Breast epithelium (tissue), 4 donors: Measurements from ENCODE around the gene EPHB2. TPM values are rescaled to one million over a fixed set of nuclear protein-coding genes. Genes with fewer than 3 reads are reported as not detected.

Source experiments
- DNase-seq, 2 donors: peaks; one replicate each; pipeline ENCODE4 v3.0.0-alpha.2; 2019; ENCODE audit warnings: low spot score in 2 of 2
- H3K27ac ChIP-seq, 2 donors: fragments of 200-600 bp; sonication (generic) in 1 of 2; one replicate each; pipeline ENCODE4 v1.5.1; 2016 to 2019; ENCODE audit warnings: mild to moderate bottlenecking in 1 of 2
- H3K27me3 ChIP-seq, 2 donors: fragments of 200-600 bp; sonication (generic) in 1 of 2; one replicate each; pipeline versions ENCODE4 v1.5.1 to v1.6.0; 2017 to 2019; ENCODE audit warnings: control low read depth in 1 of 2, mild to moderate bottlenecking in 1 of 2
- H3K36me3 ChIP-seq: fragments of 200-600 bp; one replicate; pipeline ENCODE4 v1.5.1; 2019
- H3K4me1 ChIP-seq, 2 donors: fragments of 200-600 bp; sonication (generic); one replicate each; pipeline ENCODE4 v1.5.1; 2016 to 2019; ENCODE audit warnings: control low read depth in 1 of 2
- H3K4me3 ChIP-seq, 3 donors: fragments of 200-600 bp; sonication (generic); 1 replicate in 2 of 3; 2 replicates in 1 of 3; pipeline ENCODE4 v1.5.1; 2016 to 2019; ENCODE audit warnings: mild to moderate bottlenecking in 3 of 3, moderate library complexity in 2 of 3
- H3K9me3 ChIP-seq, 2 donors: fragments of 200-600 bp; sonication (generic) in 1 of 2; one replicate each; pipeline ENCODE4 v1.5.1; 2016 to 2019; ENCODE audit warnings: control low read depth in 1 of 2
- CTCF ChIP-seq, 3 donors: fragments of 450-650 bp; IDR thresholded peaks; one replicate each; pipeline ENCODE4 v1.5.1; 2016 to 2017; ENCODE audit warnings: antibody characterized with exemption in 3 of 3, mild to moderate bottlenecking in 3 of 3, moderate library complexity in 3 of 3
- POLR2A ChIP-seq: fragments of 450-650 bp; IDR thresholded peaks from one replicate; pipeline ENCODE4 v1.6.1; 2016; ENCODE audit warnings: antibody characterized with exemption, mild to moderate bottlenecking, moderate library complexity
- POLR2AphosphoS5 ChIP-seq, 3 donors: sonication (generic); formaldehyde crosslinking; IDR thresholded peaks; one replicate each; pipeline ENCODE4 v1.6.1; 2017; ENCODE audit warnings: antibody characterized with exemption in 3 of 3
- intact Hi-C: fragments of 100-400 bp; cut with DNase I; formaldehyde crosslinking; loops from one replicate; pipeline ENCODE4 v1.15.1; 2023; ENCODE audit warnings: low total_unique reads
- total RNA-seq, 3 donors: library from RNA; depleted of rRNA; stranded (reverse); fragments of >200 nt; gene quantifications; one replicate each; pipeline ENCODE4 v1.1.0, GENCODE V29; 2016

EPHB2 gene
- total RNA-seq, 3 donors from 2014 or later, result 1.3 to 4.6 (median 1.5) TPM

DNA sequence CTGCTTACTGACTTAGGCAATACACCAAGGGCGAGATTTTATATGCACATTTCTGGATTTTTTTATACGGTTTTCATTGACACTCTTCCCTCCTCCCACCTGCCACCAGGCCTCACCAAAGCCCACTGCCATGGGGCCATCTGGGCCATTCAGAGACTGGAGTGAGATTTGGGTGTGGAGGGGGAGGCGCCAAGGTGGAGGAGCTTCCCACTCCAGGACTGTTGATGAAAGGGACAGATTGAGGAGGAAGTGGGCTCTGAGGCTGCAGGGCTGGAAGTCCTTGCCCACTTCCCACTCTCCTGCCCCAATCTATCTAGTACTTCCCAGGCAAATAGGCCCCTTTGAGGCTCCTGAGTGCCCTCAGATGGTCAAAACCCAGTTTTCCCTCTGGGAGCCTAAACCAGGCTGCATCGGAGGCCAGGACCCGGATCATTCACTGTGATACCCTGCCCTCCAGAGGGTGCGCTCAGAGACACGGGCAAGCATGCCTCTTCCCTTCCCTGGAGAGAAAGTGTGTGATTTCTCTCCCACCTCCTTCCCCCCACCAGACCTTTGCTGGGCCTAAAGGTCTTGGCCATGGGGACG is 204.1 kb downstream of the EPHB2 start:
- no peak for DNase-seq
- no peak overlapping the region for H3K27ac ChIP-seq
- H3K4me1 ChIP-seq, result no peaks in the 10 kb centered on the region
- H3K9me3 ChIP-seq, result no peaks in the 10 kb centered on the region
- H3K27me3 ChIP-seq, result no peaks in the 10 kb centered on the region
- no peak for TF ChIP-seq POLR2A
- TF ChIP-seq POLR2AphosphoS5 (IDR thresholded peaks at IDR 0.05), result no peak
- no peak for TF ChIP-seq CTCF (IDR thresholded peaks at IDR 0.05)
- H3K4me3 ChIP-seq, result no peak overlapping the region
- no peaks in the 10 kb centered on the region for H3K36me3 ChIP-seq
- intact Hi-C loops, result no loop called here

GRCh38 chr1:22915231-22915630 is 204.6 kb downstream of the EPHB2 start:
- TF ChIP-seq POLR2A (no peak), POLR2AphosphoS5 (IDR thresholded peaks at IDR 0.05) (no peak), CTCF (IDR thresholded peaks at IDR 0.05) (no peak)
- Histone ChIP-seq H3K4me3 (no peak overlapping the region), H3K36me3 (no peaks in the 10 kb centered on the region), H3K27ac (no peak overlapping the region), H3K27me3 (no peaks in the 10 kb centered on the region), H3K4me1 (no peaks in the 10 kb centered on the region), H3K9me3 (no peaks in the 10 kb centered on the region)
- intact Hi-C loops, result no loop called here
- DNase-seq, result no peak

DNA sequence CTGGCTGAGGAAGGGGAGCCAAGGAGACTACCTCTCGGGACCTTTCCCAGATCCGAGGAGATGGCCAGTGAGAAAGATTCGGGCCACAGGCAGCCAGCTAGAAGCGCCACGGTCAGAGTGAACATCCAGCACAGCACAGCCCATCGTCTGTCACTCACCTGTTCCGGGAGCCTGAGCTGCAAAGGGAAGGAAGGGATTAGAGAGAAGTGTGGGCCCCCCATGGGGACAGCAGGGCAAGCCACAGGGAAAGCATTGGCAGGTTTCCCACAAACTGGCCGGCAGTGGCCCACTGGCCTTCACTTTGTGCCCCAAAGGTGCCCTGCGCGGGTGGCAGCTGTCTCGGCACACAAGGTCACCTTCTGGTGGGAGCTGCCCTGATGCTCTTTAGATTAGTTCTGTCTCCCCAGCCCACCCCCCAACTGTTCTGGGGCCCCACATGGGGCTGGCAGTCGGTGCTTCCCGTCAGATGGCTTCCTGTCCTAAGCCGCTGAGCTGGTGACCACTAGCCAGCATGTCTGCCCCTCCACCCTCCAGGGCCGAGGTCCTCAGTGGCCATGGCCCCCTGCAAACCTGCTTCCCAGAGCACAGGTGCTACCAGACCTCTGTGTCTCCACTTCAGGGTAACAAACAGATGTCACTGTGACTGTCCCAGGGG is 205.3 kb downstream of the EPHB2 start:
- H3K27me3 ChIP-seq, result no peaks in the 10 kb centered on the region
- H3K27ac ChIP-seq, result no peak overlapping the region
- no peaks in the 10 kb centered on the region for H3K9me3 ChIP-seq
- TF ChIP-seq CTCF (IDR thresholded peaks at IDR 0.05), result no peak
- TF ChIP-seq POLR2A, result no peak
- TF ChIP-seq POLR2AphosphoS5 (IDR thresholded peaks at IDR 0.05), result no peak
- no peak overlapping the region for H3K4me3 ChIP-seq
- intact Hi-C loops, result no loop called here
- H3K36me3 ChIP-seq, result no peaks in the 10 kb centered on the region
- no peak for DNase-seq
- H3K4me1 ChIP-seq, result no peaks in the 10 kb centered on the region

DNA sequence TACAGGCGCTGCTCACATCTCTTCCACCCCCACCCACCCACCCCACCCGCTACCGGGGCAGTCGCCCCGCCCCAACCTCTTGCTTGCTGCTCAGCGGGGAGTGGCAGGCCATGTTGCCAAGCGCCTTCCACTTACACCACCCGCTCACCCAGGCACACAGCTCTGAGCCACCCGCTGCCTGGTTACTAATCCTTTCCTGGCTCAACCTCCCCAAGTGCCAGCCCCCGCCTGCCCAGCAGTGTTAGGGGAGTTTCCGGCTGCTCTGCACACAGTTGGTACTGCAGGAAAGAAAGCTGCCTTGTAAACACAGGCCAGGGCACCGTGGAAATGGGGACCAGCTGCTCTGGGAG is 205.8 kb downstream of the EPHB2 start:
- H3K36me3 ChIP-seq, result no peaks in the 10 kb centered on the region
- H3K4me1 ChIP-seq, result no peaks in the 10 kb centered on the region
- no peaks in the 10 kb centered on the region for H3K9me3 ChIP-seq
- no peaks in the 10 kb centered on the region for H3K27me3 ChIP-seq
- intact Hi-C loops, result no loop called here
- no peak for TF ChIP-seq POLR2A
- no peak for TF ChIP-seq POLR2AphosphoS5 (IDR thresholded peaks at IDR 0.05)
- no peak for TF ChIP-seq CTCF (IDR thresholded peaks at IDR 0.05)
- H3K27ac ChIP-seq, result no peak overlapping the region
- no peak for DNase-seq
- no peak overlapping the region for H3K4me3 ChIP-seq

DNA sequence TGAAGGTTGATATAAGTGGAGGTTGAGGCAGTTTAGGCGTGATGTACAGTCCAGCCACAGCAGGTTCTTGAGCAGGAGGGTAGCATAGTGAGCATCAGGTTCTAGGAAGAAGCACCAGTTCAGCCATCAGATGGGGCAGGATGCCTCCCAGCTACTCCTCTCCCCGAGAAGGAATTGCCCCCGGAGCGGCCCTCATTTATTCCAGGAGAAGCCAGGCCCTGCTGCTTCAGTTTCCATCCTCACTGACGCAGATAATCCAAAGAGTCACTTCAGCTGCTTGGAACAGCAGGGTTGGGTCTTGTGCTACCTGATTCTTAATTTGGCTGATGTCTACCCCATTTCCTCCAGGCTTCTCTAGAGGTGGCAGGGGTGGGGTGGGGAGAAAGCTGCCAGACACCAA is 207.3 kb downstream of the EPHB2 start:
- TF ChIP-seq POLR2AphosphoS5 (IDR thresholded peaks at IDR 0.05) (no peak), CTCF (IDR thresholded peaks at IDR 0.05) (no peak), POLR2A (no peak)
- Histone ChIP-seq H3K9me3 (no peaks in the 10 kb centered on the region), H3K4me3 (no peak overlapping the region), H3K27me3 (no peaks in the 10 kb centered on the region), H3K27ac (no peak overlapping the region), H3K4me1 (no peaks in the 10 kb centered on the region), H3K36me3 (no peaks in the 10 kb centered on the region)
- no peak for DNase-seq
- intact Hi-C loops, result no loop called here
